DND-41 (cell line): ENCODE data around the gene ARMC9.

ENCODE experiments used
- ATAC-seq: fragments of 200-7000 bp; cut with Tn5 transposase; 3 replicates; pipeline ENCODE4 v1.9.1; 2021; ENCODE audit warnings: low read depth; ENCODE audit not compliant: insufficient read depth
- DNase-seq: peaks from one replicate; pipeline ENCODE4 v3.0.0-alpha.2; 2020
- H2AFZ ChIP-seq: 2 replicates; pipeline ENCODE4 v1.6.0; 2012; ENCODE audit warnings: low read depth, low read length
- H3K27ac ChIP-seq: 2 replicates; pipeline ENCODE4 v1.5.1; 2012; ENCODE audit warnings: low read length, inconsistent platforms
- H3K27me3 ChIP-seq: fragments of 200-600 bp; sonication (generic); 2 replicates; pipeline ENCODE4 v1.6.0; 2012; ENCODE audit warnings: low read length, mild to moderate bottlenecking, inconsistent platforms; ENCODE audit not compliant: insufficient read depth, poor library complexity
- H3K36me3 ChIP-seq: 2 replicates; pipeline ENCODE4 v1.5.1; 2012; ENCODE audit warnings: low read length, inconsistent platforms; ENCODE audit not compliant: insufficient read depth
- H3K4me1 ChIP-seq: 2 replicates; pipeline ENCODE4 v1.5.1; 2012; ENCODE audit warnings: mild to moderate bottlenecking, low read length; ENCODE audit not compliant: insufficient read depth
- H3K4me2 ChIP-seq: 2 replicates; pipeline ENCODE4 v1.6.0; 2012; ENCODE audit warnings: mild to moderate bottlenecking, moderate library complexity, low read length, inconsistent platforms; ENCODE audit not compliant: insufficient read depth
- H3K4me3 ChIP-seq, 2 experiments: fragments of 200-600 bp in 1 of 2; shearing (Covaris generic) in 1 of 2; 2 replicates each; pipeline ENCODE4 v1.5.1; 2012 to 2016; ENCODE audit warnings: inconsistent platforms in 2 of 2, low read length in 2 of 2, mild to moderate bottlenecking in 2 of 2, low read depth in 1 of 2, moderate library complexity in 1 of 2
- H3K79me2 ChIP-seq: 2 replicates; pipeline ENCODE4 v1.6.0; 2012; ENCODE audit warnings: low read length, inconsistent platforms; ENCODE audit not compliant: insufficient read depth
- H3K9ac ChIP-seq: 2 replicates; pipeline ENCODE4 v1.6.0; 2012; ENCODE audit warnings: low read depth, mild to moderate bottlenecking, inconsistent platforms, low read length, moderate library complexity
- H3K9me3 ChIP-seq: 2 replicates; pipeline ENCODE4 v1.5.1; 2012; ENCODE audit warnings: low read length, moderate library complexity, mild to moderate bottlenecking, inconsistent platforms; ENCODE audit not compliant: insufficient read depth, severe bottlenecking
- H4K20me1 ChIP-seq: 2 replicates; pipeline ENCODE4 v1.6.0; 2012; ENCODE audit warnings: low read length; ENCODE audit not compliant: insufficient read depth
- CTCF ChIP-seq: IDR thresholded peaks from 2 replicates; pipeline ENCODE4 v1.5.1; 2012; ENCODE audit warnings: borderline replicate concordance, low read length, moderate library complexity, mild to moderate bottlenecking; ENCODE audit not compliant: poor library complexity, severe bottlenecking; ENCODE audit errors: extremely low read depth
- EZH2 ChIP-seq: IDR thresholded peaks from 3 replicates; pipeline ENCODE4 v1.6.1; 2012; ENCODE audit warnings: borderline replicate concordance, low read depth, mild to moderate bottlenecking, moderate library complexity, low read length, inconsistent platforms; ENCODE audit not compliant: severe bottlenecking

The ARMC9 gene

DNA sequence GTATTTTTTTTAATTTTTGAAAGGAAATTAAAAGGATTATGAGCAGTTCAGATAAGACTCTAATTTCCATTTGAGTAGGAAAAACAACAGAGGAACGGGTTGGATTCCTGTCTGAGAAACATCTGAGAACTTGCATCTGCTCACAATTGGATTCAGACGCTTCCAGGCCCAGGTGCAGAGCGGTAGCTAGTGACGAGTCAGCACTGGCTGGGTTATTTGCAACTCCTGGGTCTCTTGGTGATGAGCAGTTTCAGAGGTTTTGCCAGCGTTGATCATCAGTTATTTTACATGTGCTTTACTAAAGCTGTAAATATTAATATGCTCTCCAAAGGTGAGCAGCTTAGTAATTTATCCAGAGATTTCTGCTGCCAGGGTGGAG, 158.0 kb downstream of the ARMC9 start:
- no peaks in the 10 kb centered on the region for H3K27me3 ChIP-seq
- no peak overlapping the region for H2AFZ ChIP-seq
- DNase-seq (no peak), ATAC-seq (no peak)
- no peaks in the 10 kb centered on the region for H3K9me3 ChIP-seq
- no peaks in the 10 kb centered on the region for H3K4me1 ChIP-seq
- H3K27ac ChIP-seq = no peak overlapping the region
- TF ChIP-seq CTCF (no peak), EZH2 (no peak)
- H3K79me2 ChIP-seq = no peaks in the 10 kb centered on the region
- H3K4me2 ChIP-seq = no peak overlapping the region
- no peaks in the 10 kb centered on the region for H3K36me3 ChIP-seq
- no peak overlapping the region for H3K9ac ChIP-seq
- no peak overlapping the region for H3K4me3 ChIP-seq
- H4K20me1 ChIP-seq = no peaks in the 10 kb centered on the region

GRCh38 chr2:231357048-231357447, 158.6 kb downstream of the ARMC9 start:
- H3K27ac ChIP-seq = no peak overlapping the region
- no peak overlapping the region for H3K4me3 ChIP-seq
- no peaks in the 10 kb centered on the region for H3K9me3 ChIP-seq
- ATAC-seq (no peak), DNase-seq (no peak)
- no peaks in the 10 kb centered on the region for H3K36me3 ChIP-seq
- no peaks in the 10 kb centered on the region for H4K20me1 ChIP-seq
- TF ChIP-seq EZH2 (no peak), CTCF (no peak)
- H3K9ac ChIP-seq = no peak overlapping the region
- no peaks in the 10 kb centered on the region for H3K79me2 ChIP-seq
- H3K4me1 ChIP-seq = no peaks in the 10 kb centered on the region
- H2AFZ ChIP-seq = no peak overlapping the region
- H3K27me3 ChIP-seq = no peaks in the 10 kb centered on the region
- H3K4me2 ChIP-seq = no peak overlapping the region

GRCh38 chr2:231357931-231358330, 159.5 kb downstream of the ARMC9 start:
- no peak overlapping the region for H2AFZ ChIP-seq
- H4K20me1 ChIP-seq = no peaks in the 10 kb centered on the region
- H3K36me3 ChIP-seq = no peaks in the 10 kb centered on the region
- H3K4me3 ChIP-seq = no peak overlapping the region
- no peak for ATAC-seq
- DNase-seq = no peak
- H3K9me3 ChIP-seq = no peaks in the 10 kb centered on the region
- TF ChIP-seq CTCF (no peak), EZH2 (no peak)
- no peak overlapping the region for H3K27ac ChIP-seq
- H3K4me2 ChIP-seq = no peak overlapping the region
- no peaks in the 10 kb centered on the region for H3K4me1 ChIP-seq
- no peaks in the 10 kb centered on the region for H3K79me2 ChIP-seq
- H3K27me3 ChIP-seq = no peaks in the 10 kb centered on the region
- H3K9ac ChIP-seq = no peak overlapping the region

- Histone ChIP-seq H3K4me2 (no peak overlapping the region), H3K36me3 (no peaks in the 10 kb centered on the region), H3K79me2 (no peaks in the 10 kb centered on the region), H4K20me1 (no peaks in the 10 kb centered on the region), H3K27me3 (no peaks in the 10 kb centered on the region), H3K4me1 (no peaks in the 10 kb centered on the region), H3K4me3 (no peak overlapping the region), H3K27ac (no peak overlapping the region), H3K9me3 (no peaks in the 10 kb centered on the region), H3K9ac (no peak overlapping the region), H2AFZ (no peak overlapping the region)
- DNase-seq (no peak), ATAC-seq (no peak)
- no peak for TF ChIP-seq CTCF
- TF ChIP-seq EZH2 = no peak
These were observed 161.0 kb downstream of the ARMC9 start for GRCh38 chr2:231359441-231359840.
